ENCODE measurements around the gene SCYL3.
"Not testable (repeated sequence)": the region's sequence is repeated elsewhere in the genome, so short reads cannot be mapped to it uniquely, and the experiment has no call there.

The SCYL3 gene

DNA sequence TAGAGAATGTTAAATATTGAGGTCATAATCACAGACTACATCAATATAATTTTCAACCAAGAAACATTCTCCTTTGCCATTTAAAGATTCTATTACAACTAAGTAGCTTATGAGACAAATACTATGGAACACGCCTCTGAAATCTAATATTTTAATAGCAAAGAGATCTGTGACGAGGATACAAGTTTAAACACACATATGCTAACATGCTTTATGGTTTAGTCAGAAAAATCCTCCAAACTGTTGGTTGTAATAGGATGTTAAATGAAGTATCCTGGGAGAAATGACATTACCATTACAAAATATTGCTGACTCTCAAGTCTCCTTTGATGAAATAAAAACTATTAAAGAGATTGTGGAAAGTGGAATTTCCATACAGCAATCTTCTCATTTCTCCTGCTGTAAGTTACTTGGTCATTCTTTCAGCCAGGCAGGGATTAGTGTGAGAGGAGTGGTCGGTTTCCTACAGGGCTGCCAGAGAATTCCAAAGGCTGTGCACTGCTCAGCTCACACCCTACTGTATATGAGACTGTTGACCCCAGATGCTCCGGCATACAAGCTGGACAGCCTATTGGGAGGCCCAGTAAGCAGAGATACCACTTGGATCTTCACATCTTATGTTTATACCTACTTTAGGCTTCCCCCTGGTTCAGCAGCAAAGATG, 26.6 kb downstream of the SCYL3 start:
- no peak for DNase-seq

- no peak for DNase-seq
These were observed 27.1 kb downstream of the SCYL3 start for GRCh38 chr1:169866577-169866976.

DNA sequence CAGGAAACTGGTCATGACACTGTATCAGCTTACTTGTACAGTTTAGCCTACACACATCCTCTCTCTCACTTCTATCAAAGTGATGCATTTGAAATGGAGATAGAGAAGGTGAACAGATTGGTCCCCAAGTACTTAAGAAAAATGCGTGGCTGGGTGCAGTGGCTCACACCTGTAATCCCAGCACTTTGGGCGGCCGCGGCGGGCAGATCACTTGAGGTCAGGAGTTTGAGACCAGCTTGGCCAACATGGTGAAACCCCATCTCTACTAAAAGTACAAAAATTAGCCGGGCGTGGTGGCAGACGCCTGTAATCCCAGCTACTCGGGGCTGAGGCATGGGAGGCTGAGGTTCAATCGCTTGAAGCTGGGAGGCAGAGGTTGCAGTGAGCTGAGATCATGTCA, 29.2 kb downstream of the SCYL3 start:
- DNase-seq, result not testable (repeated sequence)

DNA sequence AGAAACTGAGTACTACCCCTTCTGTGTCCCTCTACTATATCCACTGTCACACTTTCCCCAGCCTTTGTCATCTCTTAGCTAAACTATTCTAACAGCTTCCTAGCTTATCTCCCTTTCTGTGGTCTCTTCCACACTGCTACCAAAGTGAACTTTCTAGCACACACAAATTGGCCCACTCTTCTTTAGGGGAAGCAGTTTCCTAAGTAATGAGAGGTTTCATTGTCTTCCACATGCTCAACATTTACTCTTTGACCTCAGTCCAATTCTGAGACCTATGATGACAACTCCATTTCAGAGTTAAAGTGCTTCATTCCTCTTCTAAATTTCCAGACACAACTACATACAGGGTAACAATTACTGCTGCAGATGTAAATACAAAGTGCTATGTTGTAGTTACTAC, 32.9 kb downstream of the SCYL3 start:
- DNase-seq, result no peak

DNA sequence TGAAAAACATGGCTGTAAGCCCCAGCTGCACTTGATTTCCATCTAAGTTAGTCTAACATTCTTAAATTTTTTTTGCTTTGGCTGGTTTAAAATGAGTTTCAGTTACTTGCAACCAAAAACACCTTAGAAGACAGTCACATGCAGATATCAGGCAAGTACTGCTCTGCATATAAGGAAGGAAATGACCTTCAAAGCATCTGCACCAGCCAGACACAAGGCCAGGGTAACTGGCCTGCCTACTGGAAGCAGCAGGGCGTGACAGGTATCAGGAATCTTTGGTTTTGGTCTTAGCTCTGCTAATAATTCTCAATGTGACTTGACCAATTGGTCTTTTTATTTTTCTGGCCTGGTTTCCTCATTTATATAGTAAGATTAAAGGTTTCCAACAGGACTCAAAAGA, 33.5 kb downstream of the SCYL3 start:
- no peak for DNase-seq

DNA sequence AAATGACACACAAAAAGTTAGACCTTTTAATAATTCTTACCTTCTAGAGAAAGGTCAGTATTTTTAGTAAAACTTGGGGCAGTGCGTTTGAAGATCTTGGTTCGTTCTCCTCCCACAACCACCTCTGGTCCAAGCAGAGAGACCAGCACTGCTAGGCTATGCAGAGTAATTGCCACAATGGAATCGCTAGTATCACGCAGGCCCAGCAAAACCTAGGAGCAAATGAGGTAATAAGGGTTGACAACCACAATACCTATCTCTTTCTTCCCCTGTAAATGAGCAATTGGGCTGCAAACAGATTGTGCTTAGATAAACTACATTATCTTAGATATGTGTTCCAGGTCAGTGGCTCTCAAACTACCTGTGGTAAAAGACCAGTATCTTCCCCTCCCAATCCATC, 34.7 kb downstream of the SCYL3 start:
- no peak for DNase-seq

GRCh38 chr1:169858467-169858866, 35.2 kb downstream of the SCYL3 start:
- no peak for DNase-seq

DNA sequence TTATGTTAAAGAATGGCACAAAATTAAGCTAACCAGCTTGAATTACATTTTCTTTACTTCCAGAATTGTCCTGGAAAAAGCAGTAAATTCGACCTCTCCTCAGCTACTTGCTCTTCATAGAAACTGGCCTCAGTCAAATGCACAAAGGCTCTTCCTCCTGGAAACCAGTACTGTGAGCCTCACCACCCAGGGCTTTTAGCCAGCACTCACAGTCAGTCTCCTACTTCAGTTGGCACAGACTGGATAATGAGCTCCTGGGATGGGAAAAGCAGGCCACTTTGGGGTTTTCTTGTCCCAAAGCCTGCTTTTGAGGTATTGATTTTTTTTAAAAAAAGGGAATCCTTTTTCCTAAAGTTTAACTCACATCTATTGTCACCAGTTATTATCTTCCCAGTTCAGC, 40.4 kb downstream of the SCYL3 start:
- no peak for DNase-seq

GRCh38 chr1:169849346-169850022, 44.2 kb downstream of the SCYL3 start:
- DNase-seq, result no peak

DNA sequence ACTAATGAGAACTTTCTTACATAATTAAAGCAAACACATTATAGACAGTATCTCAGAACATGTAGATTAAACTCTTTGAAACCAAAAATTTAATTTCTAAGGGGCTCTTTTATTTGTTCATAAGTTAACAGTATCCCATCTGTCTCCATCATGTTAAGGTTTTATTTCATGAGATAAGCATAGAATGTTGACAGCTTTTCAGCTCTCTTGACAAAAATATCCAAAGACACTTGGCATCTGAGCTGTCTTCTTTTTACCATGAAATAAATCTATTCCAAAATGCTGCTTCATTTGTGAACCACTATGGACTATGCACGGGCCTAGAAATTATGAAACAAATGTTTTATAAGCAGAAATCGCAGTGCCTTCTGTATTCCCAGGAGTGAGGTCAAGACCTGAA, 45.2 kb downstream of the SCYL3 start:
- no peak for DNase-seq

DNA sequence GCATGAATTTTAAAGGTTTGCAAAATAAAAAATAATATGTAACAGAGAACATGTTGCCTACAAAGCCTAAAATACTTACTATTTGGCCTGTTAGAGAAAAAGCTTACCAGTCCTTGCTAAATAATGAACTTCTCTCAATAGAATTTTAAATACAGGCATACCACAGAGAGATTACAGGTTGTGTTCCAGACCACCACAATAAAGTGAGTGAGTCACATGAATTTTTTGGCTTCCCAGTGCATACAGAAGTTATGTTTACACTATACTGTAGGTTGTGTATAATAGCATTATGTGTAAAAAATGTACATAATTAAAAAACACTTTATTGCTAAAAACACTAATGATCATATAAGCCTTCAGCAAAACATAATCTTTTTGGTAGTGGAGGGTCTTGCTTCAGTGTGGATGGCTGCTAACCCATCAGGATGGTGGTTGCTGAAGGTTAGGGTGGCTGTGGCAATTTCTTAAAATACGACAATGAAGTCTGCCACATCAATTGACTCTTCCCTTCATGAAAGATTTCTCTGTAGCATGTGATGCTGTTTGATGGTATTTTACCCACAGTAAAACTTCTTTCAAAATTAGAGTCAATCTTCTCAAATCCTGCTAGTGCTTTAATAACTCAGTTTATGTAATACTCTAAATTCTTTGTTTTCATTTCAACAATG, 48.6 kb downstream of the SCYL3 start:
- no peak for DNase-seq

DNA sequence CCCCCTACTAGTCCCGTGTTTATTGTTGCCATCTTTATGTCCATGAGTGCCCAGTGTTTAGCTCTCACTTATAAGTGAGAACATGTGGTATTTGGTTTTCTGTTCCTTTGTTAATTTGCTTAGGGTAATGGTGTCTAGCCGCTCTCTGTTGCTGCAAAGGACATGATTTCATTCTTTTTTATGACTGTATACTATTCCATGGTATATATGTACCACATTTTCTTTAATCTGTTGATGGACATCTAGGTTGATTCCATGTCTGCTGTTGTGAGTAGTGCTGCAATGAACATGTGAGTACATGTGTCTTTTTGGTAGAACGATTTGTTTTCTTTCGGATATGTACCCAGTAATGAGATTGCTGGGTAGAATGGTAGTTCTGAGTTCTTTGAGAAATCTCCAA, 54.8 kb downstream of the SCYL3 start:
- no peak for DNase-seq

DNA sequence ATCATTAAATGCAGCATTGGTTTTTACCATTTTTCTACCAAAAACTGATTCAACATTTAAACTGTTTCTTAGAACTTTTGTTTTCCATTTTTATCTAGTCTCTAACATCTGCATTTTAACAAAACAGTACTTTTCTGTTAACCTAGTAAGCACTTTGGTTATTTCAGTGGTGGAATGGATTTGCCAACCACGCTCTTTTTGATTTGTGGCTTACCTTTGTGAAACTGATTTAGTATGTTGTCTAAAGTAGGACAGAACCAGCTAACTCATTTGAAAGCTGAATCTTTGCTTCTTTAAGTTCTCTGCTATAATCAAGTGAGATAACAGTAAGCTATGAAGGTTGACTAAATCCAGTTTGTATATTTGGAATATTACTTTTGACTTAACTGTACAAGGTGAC, 57.5 kb downstream of the SCYL3 start:
- DNase-seq, result no peak

DNA sequence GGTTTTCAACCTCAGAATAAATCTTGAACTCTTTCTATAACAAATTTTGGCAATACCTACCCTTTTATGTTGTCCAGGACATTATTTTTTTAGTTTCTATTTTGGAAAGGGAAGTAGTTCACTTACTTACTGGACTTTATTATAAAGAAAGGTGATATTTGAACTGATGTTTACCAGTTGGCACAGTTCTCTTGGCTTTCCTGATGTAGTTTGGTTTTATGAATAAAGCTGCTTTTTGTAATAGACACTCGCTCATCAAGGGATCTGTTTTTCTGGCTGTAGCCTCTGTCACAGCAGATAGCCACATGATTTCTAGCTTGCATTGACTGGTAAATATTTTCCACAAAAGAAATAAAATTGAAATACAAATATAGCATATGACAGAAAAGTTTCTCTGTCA, 58.0 kb downstream of the SCYL3 start:
- no peak for DNase-seq

DNA sequence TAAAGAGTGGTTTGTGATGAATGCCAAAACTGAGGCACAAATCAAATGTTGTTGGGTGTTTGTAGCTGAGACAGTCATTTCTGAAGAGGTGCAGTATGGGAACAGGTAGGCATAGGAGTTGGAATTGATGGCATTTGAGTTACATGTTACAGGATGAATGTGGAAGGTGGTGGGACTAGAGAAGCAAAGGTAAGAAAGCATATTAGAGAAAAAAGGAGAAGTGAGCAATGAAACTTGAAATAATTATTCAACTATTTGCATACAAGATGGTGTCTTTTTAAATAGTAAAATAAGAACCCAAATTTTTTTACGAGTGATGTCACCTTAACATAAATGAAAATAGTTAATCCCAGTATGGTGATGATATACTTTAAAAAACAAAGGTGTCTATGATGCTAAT, 58.8 kb downstream of the SCYL3 start:
- DNase-seq, result no peak

DNA sequence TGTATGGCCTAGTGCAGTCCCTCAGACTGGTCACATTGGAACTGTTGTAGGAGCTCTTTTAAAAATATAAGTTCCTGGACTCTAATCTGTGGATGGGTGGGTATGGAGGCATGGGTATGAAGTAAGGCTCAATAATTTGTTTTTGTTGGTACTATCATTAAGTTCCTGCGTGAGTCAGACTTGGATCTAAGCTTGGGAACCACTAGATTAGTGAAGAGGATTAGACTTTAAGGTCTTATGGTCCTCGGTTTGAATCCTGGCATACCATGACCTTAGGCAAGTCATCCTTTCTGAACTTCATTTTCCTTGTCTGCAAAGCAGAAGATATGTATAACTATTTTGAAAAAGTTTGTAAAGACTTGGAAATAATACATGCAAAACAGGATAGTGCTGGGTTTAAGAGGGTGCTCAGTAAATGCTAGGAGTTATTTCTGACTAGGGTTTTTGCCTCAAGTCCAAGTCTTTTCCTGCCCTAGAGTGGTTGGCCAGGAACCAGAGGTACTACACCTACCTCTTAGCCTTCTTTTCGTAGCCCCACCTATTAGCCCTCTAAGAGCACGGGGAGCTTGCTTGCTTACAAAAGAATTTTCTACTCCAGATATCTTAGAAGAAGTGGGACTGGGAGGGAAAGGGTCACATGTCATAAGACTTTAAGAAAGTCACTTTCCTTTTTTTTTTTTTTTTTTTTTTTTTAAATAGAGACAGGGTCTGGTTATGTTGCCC, 60.4 kb downstream of the SCYL3 start:
- DNase-seq, result no peak

GRCh38 chr1:169829671-169830070, 64.0 kb downstream of the SCYL3 start:
- DNase-seq, result no peak

DNA sequence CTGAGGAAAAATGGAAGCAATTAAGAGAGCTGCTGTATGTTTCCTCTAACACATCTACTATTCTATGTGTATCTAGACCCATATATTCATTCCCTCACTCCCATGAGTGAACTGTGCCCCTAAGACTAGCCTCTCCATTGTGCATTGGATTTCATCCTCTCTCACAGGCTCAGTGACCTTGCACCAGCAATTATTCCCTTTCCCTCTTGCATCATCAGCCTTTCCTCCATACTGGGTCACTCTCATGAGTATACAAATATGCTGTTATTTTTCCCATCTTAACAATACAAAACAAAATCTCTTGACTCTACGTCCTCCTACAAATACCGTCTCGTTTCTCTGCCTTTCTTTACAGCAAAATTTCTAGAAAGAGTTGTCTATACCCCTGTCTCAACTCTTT, 69.5 kb downstream of the SCYL3 start:
- DNase-seq, result no peak

DNA sequence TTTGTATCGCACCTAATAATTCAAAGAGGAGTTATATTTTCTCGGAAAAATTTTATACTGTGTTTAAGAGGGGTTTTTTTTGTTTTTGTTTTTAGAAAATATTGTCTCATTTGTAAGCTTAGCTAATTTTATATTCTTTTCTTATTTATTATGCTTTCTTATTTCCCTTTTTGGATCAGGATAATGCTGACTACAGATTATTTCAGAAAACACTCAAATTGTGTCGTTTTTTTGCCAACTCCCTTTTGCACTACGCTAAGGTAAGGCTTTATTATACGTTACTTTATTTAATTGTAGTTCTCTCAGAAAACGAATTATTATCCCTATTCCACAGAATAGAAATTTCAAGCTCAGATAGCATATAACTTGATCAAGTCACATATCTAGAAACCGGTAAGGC, 72.2 kb downstream of the SCYL3 start:
- no peak for DNase-seq

GRCh38 chr1:169816617-169817016, 77.1 kb downstream of the SCYL3 start:
- no peak for DNase-seq

DNA sequence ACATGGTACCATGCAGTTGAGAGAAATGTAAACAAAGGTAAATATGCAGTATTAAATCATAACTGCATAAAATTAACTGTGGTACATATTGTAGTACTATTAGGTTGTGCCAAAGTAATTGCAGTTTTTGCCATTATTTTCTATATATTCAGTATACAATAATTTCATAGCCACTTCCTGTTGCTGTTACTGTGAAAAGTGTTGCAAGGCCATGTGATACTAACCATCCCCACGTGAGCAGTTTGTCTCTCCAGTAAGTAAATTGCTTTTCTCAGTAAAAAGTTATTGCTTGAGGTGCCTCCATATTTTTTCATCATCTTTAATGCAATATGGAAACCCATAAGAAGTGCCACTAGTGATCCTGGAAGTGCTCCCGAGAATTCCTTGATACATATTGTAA, 79.4 kb downstream of the SCYL3 start:
- DNase-seq, result no peak

DNA sequence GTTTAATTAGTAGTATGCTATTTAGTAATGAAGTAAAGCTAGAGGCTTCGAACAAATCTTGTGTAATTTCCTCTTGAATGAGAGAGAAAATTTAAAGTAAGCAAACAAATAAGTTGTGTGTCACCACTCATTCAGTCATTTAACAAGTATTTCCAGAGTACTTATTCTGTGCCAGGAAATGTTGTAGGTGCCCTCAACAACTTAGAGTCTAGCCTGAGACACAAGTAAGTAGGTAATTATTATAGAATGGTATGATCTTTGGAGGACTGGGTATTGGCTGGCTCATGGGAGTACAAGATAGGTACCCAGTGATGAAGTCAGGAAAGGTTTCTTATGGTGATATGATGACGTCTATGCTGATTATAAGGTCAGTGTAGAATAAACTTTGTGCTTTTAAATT, 81.6 kb downstream of the SCYL3 start:
- DNase-seq, result no peak

- DNase-seq, result not testable (repeated sequence)
These were observed 82.2 kb downstream of the SCYL3 start for GRCh38 chr1:169811418-169812035.

Measured in NCI-H748 treated with DMSO at 0.1 percent for 48 hours (cell line).